WTC11 (cell line): ENCODE data around the gene QRFP. TPM values are rescaled to one million over a fixed set of nuclear protein-coding genes. Genes with fewer than 3 reads are reported as not detected.

ENCODE experiments used
- ATAC-seq: fragments of 200-7000 bp; cut with Tn5 transposase; 2 replicates; pipeline ENCODE4 v1.10.0; 2021; ENCODE audit warnings: mild to moderate bottlenecking, moderate library complexity
- CTCF ChIA-PET: fragments of 300-600 bp; sonication (Branson Sonifier 250); formaldehyde crosslinking; loops from one replicate; lab custom pipeline; 2021; ENCODE audit warnings: antibody characterized with exemption; lab: Charles Lee
- POLR2A ChIA-PET: fragments of 350-600 bp; sonication (Branson Sonifier 250); formaldehyde crosslinking; loops from one replicate; lab custom pipeline; 2021; ENCODE audit warnings: antibody characterized with exemption; lab: Charles Lee
- DNase-seq: peaks from one replicate; pipeline ENCODE4 v3.0.0; 2021; ENCODE audit warnings: low spot score
- H3K27ac Mint-ChIP-seq: 2 replicates; pipeline ENCODE4 v1.8.0; 2021; ENCODE audit warnings: mixed read lengths
- H3K27me3 Mint-ChIP-seq: 2 replicates; pipeline ENCODE4 v1.8.0; 2021; ENCODE audit warnings: low read depth, mild to moderate bottlenecking, moderate library complexity, mixed read lengths
- H3K36me3 Mint-ChIP-seq: 2 replicates; pipeline ENCODE4 v1.8.0; 2021; ENCODE audit warnings: mixed read lengths
- H3K4me1 Mint-ChIP-seq: 2 replicates; pipeline ENCODE4 v1.8.0; 2022; ENCODE audit warnings: mixed read lengths
- H3K4me3 Mint-ChIP-seq: 2 replicates; pipeline ENCODE4 v1.8.0; 2021; ENCODE audit warnings: mild to moderate bottlenecking, moderate library complexity, mixed read lengths
- H3K9me3 Mint-ChIP-seq: 2 replicates; pipeline ENCODE4 v1.8.0; 2021; ENCODE audit warnings: mixed read lengths
- ATF1 ChIP-seq: sonication (generic); formaldehyde crosslinking; IDR thresholded peaks from 2 replicates; pipeline ENCODE4 v1.8.1; 2023; ENCODE audit warnings: mild to moderate bottlenecking, moderate library complexity, missing genetic modification reagents
- CREM ChIP-seq: sonication (generic); formaldehyde crosslinking; IDR thresholded peaks from 2 replicates; pipeline ENCODE4 v1.8.1; 2022; ENCODE audit warnings: mild to moderate bottlenecking, missing genetic modification reagents, moderate library complexity
- GABPB1 ChIP-seq: sonication (generic); formaldehyde crosslinking; IDR thresholded peaks from 2 replicates; pipeline ENCODE4 v1.8.1; 2023; ENCODE audit warnings: mild to moderate bottlenecking, missing genetic modification reagents
- KAT7 ChIP-seq: sonication (generic); formaldehyde crosslinking; IDR thresholded peaks from 2 replicates; pipeline ENCODE4 v1.8.1; 2023; ENCODE audit warnings: missing genetic modification reagents, mild to moderate bottlenecking, borderline replicate concordance
- NFATC4 ChIP-seq: fragments of 250-450 bp; sonication (Bioruptor Pico); IDR thresholded peaks from 2 replicates; pipeline ENCODE4 v1.9.0; 2021; ENCODE audit warnings: mild to moderate bottlenecking
- NR3C1 ChIP-seq: sonication (generic); formaldehyde crosslinking; conservative IDR thresholded peaks from 2 replicates; pipeline ENCODE4 v1.8.1; 2023; ENCODE audit warnings: low read depth, mild to moderate bottlenecking, missing genetic modification reagents
- PRRX2 ChIP-seq: fragments of 250-450 bp; sonication (Bioruptor Pico); IDR thresholded peaks from 2 replicates; pipeline ENCODE4 v1.8.0; 2021; ENCODE audit warnings: mild to moderate bottlenecking
- SOX15 ChIP-seq: fragments of 250-450 bp; sonication (Bioruptor Pico); IDR thresholded peaks from 2 replicates; pipeline ENCODE4 v1.9.0; 2021; ENCODE audit warnings: mild to moderate bottlenecking
- TP53 ChIP-seq: sonication (generic); formaldehyde crosslinking; IDR thresholded peaks from 2 replicates; pipeline ENCODE4 v1.8.1; 2023; ENCODE audit warnings: mild to moderate bottlenecking, missing genetic modification reagents
- total RNA-seq: library from RNA; stranded (reverse); gene quantifications from 3 replicates; pipeline ENCODE4 v1.2.3, GENCODE V29; 2021
- TF ChIP-seq, protein P1 (sequence below): fragments of 250-450 bp; sonication (Bioruptor Pico); IDR thresholded peaks from 2 replicates; pipeline ENCODE4 v1.9.0; 2021; ENCODE audit warnings: mild to moderate bottlenecking
- TF ChIP-seq, protein P2 (sequence below): sonication (generic); formaldehyde crosslinking; IDR thresholded peaks from 2 replicates; pipeline ENCODE4 v1.8.0; 2023; ENCODE audit warnings: mild to moderate bottlenecking, missing genetic modification reagents
- TF ChIP-seq, protein P3 (sequence below): fragments of 250-450 bp; sonication (Bioruptor Pico); IDR thresholded peaks from 2 replicates; pipeline ENCODE4 v1.9.0; 2021; ENCODE audit warnings: mild to moderate bottlenecking
- TF ChIP-seq, protein P4 (sequence below): sonication (generic); formaldehyde crosslinking; IDR thresholded peaks from 2 replicates; pipeline ENCODE4 v1.8.1; 2023; ENCODE audit warnings: mild to moderate bottlenecking, missing genetic modification reagents, moderate library complexity
- TF ChIP-seq, protein P5 (sequence below): sonication (generic); formaldehyde crosslinking; IDR thresholded peaks from 2 replicates; pipeline ENCODE4 v1.8.1; 2022; ENCODE audit warnings: missing genetic modification reagents, borderline replicate concordance
- TF ChIP-seq, protein P6 (sequence below): sonication (generic); formaldehyde crosslinking; IDR thresholded peaks from 2 replicates; pipeline ENCODE4 v1.8.1; 2023; ENCODE audit warnings: mild to moderate bottlenecking, missing genetic modification reagents
- TF ChIP-seq, protein P7 (sequence below): fragments of 250-450 bp; sonication (Bioruptor Pico); IDR thresholded peaks from 2 replicates; pipeline ENCODE4 v1.9.0; 2021; ENCODE audit warnings: moderate library complexity, mild to moderate bottlenecking, inconsistent platforms, borderline replicate concordance
- TF ChIP-seq, protein P8 (sequence below): sonication (generic); formaldehyde crosslinking; IDR thresholded peaks from 2 replicates; pipeline ENCODE4 v1.8.1; 2022; ENCODE audit warnings: low read depth, missing genetic modification reagents, borderline replicate concordance

QRFP gene
- total RNA-seq, 1 experiment from 2014 or later: not detected

DNA sequence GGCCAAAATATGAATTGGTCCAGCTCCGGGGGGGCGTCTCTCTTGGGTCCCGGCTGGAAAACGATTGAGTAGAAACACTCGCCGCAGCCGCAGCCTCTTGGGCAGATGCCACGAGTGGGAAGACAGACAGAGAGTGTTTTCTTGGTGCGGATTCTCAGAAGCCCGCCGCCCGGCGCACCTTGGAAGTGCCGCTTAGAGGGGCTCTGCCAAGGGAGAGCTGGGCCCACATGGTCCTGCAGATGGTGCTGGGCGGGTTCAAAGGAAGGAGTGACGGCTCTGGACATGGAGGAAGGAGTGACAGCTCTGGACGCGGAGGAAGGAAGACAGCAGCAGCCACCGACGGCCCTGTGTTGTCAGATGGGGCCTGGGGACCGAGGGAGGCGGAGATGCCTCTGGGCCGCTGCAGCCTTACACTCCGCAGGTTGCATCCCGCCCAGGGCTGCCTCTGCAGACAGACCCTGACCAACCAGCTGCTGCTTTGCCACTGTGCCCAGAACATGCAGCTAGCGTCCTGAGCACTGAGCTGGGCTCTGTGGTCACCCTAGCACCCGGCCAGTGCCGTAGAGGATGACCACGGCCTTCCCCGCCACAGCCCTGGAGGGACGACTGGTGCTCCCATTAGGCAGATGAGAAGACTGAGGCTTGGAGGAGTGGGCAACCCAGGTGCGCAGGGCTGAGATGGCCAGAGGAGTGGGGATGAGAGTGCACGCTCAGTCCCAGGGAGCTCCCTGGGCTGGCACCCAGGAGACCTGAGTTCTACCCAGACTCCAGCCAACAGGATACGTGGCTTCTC is 20.8 kb upstream of the QRFP start:
- CTCF ChIA-PET: interaction anchor here (0.5 to 1.8 kb wide), 8 partner anchors 15 to 276 kb away, joined by 3 to 8 read pairs (median 4); no protein-coding TSS in a partner anchor
- Mint-ChIP-seq H3K27me3 (no peaks in the 10 kb centered on the region), H3K27ac (no peak overlapping the region; the same call in 1 of the 2 replicates), H3K9me3 (no peaks in the 10 kb centered on the region), H3K4me3 (no peak overlapping the region), H3K36me3 (no peaks in the 10 kb centered on the region), H3K4me1 (peaks cover 9% of the 10 kb centered on the region)
- ATAC-seq: no peak
- TF ChIP-seq PRRX2: no peak
- no peak for TF ChIP-seq SOX15 (CRISPR knock-in tag)
- no peak for TF ChIP-seq GABPB1 (CRISPR knock-in tag)
- TF ChIP-seq KAT7 (CRISPR knock-in tag): no peak
- TF ChIP-seq NR3C1: no peak
- TF ChIP-seq, protein P1, sequence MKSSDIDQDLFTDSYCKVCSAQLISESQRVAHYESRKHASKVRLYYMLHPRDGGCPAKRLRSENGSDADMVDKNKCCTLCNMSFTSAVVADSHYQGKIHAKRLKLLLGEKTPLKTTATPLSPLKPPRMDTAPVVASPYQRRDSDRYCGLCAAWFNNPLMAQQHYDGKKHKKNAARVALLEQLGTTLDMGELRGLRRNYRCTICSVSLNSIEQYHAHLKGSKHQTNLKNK: no peak
- TF ChIP-seq CREM (CRISPR knock-in tag): no peak
- TF ChIP-seq, protein P2, sequence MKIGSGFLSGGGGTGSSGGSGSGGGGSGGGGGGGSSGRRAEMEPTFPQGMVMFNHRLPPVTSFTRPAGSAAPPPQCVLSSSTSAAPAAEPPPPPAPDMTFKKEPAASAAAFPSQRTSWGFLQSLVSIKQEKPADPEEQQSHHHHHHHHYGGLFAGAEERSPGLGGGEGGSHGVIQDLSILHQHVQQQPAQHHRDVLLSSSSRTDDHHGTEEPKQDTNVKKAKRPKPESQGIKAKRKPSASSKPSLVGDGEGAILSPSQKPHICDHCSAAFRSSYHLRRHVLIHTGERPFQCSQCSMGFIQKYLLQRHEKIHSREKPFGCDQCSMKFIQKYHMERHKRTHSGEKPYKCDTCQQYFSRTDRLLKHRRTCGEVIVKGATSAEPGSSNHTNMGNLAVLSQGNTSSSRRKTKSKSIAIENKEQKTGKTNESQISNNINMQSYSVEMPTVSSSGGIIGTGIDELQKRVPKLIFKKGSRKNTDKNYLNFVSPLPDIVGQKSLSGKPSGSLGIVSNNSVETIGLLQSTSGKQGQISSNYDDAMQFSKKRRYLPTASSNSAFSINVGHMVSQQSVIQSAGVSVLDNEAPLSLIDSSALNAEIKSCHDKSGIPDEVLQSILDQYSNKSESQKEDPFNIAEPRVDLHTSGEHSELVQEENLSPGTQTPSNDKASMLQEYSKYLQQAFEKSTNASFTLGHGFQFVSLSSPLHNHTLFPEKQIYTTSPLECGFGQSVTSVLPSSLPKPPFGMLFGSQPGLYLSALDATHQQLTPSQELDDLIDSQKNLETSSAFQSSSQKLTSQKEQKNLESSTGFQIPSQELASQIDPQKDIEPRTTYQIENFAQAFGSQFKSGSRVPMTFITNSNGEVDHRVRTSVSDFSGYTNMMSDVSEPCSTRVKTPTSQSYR (CRISPR knock-in tag): no peak
- TF ChIP-seq, protein P3, sequence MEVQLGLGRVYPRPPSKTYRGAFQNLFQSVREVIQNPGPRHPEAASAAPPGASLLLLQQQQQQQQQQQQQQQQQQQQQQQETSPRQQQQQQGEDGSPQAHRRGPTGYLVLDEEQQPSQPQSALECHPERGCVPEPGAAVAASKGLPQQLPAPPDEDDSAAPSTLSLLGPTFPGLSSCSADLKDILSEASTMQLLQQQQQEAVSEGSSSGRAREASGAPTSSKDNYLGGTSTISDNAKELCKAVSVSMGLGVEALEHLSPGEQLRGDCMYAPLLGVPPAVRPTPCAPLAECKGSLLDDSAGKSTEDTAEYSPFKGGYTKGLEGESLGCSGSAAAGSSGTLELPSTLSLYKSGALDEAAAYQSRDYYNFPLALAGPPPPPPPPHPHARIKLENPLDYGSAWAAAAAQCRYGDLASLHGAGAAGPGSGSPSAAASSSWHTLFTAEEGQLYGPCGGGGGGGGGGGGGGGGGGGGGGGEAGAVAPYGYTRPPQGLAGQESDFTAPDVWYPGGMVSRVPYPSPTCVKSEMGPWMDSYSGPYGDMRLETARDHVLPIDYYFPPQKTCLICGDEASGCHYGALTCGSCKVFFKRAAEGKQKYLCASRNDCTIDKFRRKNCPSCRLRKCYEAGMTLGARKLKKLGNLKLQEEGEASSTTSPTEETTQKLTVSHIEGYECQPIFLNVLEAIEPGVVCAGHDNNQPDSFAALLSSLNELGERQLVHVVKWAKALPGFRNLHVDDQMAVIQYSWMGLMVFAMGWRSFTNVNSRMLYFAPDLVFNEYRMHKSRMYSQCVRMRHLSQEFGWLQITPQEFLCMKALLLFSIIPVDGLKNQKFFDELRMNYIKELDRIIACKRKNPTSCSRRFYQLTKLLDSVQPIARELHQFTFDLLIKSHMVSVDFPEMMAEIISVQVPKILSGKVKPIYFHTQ (CRISPR knock-in tag): no peak
- TF ChIP-seq, protein P4, sequence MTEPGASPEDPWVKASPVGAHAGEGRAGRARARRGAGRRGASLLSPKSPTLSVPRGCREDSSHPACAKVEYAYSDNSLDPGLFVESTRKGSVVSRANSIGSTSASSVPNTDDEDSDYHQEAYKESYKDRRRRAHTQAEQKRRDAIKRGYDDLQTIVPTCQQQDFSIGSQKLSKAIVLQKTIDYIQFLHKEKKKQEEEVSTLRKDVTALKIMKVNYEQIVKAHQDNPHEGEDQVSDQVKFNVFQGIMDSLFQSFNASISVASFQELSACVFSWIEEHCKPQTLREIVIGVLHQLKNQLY (CRISPR knock-in tag): no peak
- TF ChIP-seq, protein P5, sequence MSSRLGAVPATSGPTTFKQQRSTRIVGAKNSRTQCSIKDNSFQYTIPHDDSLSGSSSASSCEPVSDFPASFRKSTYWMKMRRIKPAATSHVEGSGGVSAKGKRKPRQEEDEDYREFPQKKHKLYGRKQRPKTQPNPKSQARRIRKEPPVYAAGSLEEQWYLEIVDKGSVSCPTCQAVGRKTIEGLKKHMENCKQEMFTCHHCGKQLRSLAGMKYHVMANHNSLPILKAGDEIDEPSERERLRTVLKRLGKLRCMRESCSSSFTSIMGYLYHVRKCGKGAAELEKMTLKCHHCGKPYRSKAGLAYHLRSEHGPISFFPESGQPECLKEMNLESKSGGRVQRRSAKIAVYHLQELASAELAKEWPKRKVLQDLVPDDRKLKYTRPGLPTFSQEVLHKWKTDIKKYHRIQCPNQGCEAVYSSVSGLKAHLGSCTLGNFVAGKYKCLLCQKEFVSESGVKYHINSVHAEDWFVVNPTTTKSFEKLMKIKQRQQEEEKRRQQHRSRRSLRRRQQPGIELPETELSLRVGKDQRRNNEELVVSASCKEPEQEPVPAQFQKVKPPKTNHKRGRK (CRISPR knock-in tag): no peak
- TF ChIP-seq, protein P6, sequence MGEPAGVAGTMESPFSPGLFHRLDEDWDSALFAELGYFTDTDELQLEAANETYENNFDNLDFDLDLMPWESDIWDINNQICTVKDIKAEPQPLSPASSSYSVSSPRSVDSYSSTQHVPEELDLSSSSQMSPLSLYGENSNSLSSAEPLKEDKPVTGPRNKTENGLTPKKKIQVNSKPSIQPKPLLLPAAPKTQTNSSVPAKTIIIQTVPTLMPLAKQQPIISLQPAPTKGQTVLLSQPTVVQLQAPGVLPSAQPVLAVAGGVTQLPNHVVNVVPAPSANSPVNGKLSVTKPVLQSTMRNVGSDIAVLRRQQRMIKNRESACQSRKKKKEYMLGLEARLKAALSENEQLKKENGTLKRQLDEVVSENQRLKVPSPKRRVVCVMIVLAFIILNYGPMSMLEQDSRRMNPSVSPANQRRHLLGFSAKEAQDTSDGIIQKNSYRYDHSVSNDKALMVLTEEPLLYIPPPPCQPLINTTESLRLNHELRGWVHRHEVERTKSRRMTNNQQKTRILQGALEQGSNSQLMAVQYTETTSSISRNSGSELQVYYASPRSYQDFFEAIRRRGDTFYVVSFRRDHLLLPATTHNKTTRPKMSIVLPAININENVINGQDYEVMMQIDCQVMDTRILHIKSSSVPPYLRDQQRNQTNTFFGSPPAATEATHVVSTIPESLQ (CRISPR knock-in tag): no peak
- TF ChIP-seq ATF1 (CRISPR knock-in tag): no peak
- TF ChIP-seq TP53: no peak
- TF ChIP-seq, protein P7, sequence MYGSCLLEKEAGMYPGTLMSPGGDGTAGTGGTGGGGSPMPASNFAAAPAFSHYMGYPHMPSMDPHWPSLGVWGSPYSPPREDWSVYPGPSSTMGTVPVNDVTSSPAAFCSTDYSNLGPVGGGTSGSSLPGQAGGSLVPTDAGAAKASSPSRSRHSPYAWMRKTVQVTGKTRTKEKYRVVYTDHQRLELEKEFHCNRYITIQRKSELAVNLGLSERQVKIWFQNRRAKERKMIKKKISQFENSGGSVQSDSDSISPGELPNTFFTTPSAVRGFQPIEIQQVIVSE: no peak
- TF ChIP-seq, protein P8, sequence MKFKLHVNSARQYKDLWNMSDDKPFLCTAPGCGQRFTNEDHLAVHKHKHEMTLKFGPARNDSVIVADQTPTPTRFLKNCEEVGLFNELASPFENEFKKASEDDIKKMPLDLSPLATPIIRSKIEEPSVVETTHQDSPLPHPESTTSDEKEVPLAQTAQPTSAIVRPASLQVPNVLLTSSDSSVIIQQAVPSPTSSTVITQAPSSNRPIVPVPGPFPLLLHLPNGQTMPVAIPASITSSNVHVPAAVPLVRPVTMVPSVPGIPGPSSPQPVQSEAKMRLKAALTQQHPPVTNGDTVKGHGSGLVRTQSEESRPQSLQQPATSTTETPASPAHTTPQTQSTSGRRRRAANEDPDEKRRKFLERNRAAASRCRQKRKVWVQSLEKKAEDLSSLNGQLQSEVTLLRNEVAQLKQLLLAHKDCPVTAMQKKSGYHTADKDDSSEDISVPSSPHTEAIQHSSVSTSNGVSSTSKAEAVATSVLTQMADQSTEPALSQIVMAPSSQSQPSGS: no peak
- TF ChIP-seq NFATC4: no peak
- POLR2A ChIA-PET: interaction anchor here (0.5 to 0.7 kb wide), 2 partner anchors 37 to 167 kb away, joined by 3 to 5 read pairs; no protein-coding TSS in a partner anchor
- DNase-seq: no peak
